Measurements from ENCODE around the gene ZNF552.

The ZNF552 gene

GRCh38 chr19:57776764-57777296, 37.9 kb downstream of the ZNF552 start:
- DNase-seq (ENCODE audit: low read depth, low spot score), result no peak

GRCh38 chr19:57773488-57773887, 41.2 kb downstream of the ZNF552 start:
- no peak for DNase-seq (ENCODE audit: low read depth, low spot score)

DNA sequence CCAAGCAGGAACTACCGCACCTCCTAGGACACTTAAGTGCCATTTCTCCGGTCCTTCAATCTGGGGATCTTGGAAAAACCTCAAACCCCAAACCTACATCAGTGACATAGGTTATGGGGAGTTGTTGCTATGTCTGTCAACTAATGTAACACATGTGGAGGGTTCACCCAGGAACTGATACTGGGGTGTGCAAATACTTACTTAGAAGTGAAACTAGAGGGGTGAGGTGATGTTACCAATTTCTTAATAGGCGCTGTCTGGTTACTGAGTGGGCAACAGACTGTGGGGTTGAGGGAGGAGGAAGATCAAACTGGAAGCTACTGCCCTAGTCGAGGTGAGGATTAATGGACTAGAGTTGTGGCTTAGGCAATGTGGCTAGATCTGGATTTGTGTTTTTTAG, 43.3 kb downstream of the ZNF552 start:
- no peak for DNase-seq (ENCODE audit: low read depth, low spot score)

GRCh38 chr19:57769345-57770131, 45.2 kb downstream of the ZNF552 start, which contains the start of gene ZNF586:
Gene ZNF586, plus strand, starts transcription at chr19:57769676. Its CDS starts 167 bp downstream, at chr19:57769843.
- DNase-seq (ENCODE audit: low read depth, low spot score), result peak; percentile 70

DNA sequence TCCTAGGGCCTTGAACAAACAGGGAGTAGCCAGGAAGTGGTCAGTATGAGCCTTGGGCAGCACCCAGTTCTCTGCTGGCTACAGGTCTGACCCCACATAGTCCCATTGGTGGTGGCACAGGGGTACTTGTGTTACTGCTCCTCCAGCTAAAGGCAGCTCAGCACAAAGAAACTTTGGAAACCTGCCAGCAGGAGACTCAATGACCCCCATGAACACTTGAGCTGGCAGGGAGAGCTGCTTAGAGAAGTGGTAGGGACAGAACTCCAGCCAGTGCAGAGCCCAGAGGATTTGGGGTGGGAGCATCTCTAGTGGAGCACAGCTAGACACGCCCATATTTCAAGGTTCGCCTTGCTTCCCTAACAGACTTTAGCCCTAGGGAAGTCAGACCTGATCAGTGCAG, 55.6 kb downstream of the ZNF552 start:
- DNase-seq (ENCODE audit: low read depth, low spot score), result no peak

DNA sequence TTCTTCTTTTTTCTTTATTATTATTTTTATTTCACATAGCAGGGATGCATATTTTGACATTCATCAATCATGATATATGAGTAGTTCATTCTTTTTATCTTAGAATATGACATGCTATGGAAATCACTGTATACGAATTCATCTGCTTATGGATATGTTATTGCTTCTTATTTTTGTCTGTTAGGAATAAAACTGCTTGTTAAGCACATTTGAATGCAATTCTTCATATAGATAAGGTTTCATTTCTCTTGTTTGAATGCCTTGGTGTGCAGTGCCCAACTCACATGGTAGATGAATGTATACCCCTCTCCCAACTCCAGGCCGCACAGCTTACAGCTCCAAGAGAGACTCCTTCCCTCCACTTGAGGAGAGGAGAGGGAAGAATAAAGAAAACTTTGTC, 56.8 kb downstream of the ZNF552 start:
- DNase-seq (ENCODE audit: low read depth, low spot score), result no peak
